Left colon (tissue), 2 donors: ENCODE measurements around the gene ARID5B. TPM values are rescaled to one million over a fixed set of nuclear protein-coding genes. Genes with fewer than 3 reads are reported as not detected.

Source experiments
- ATAC-seq: fragments of 200-7000 bp; cut with Tn5 transposase; one replicate; pipeline ENCODE4 v1.9.1; 2020; ENCODE audit warnings: mild to moderate bottlenecking, moderate library complexity
- DNase-seq, 2 donors: peaks; one replicate each; pipeline ENCODE4 v3.0.0-alpha.2; 2020
- intact Hi-C, 2 donors: fragments of 100-400 bp; cut with DNase I in 1 of 2; cut with micrococcal nuclease in 1 of 2; formaldehyde crosslinking; loops; one replicate each; pipeline versions ENCODE4 v1.11.2 to v1.14.0; 2022; cut with DNase I, micrococcal nuclease
- total RNA-seq, 2 donors: library from RNA; stranded (reverse); fragmentation: NEBNext Ultra II Directional; extraction: Animal tissue kit (Norgen Biotek cat#: 25700); gene quantifications; one replicate each; pipeline ENCODE4 v1.2.1, GENCODE V29; 2021
- donor health status: DM: no; HTN: no; CAD: no.
- donor health status: DM: yes; HTN: yes; CAD: no.

Gene ARID5B
- total RNA-seq, 2 donors from 2014 or later, result 20.0 to 20.5 TPM

- DNase-seq (no peak), ATAC-seq (no peak)
- intact Hi-C loops, result no loop called here
Measured at GRCh38 chr10:62029401-62029800, 127.9 kb downstream of the ARID5B start.

DNA sequence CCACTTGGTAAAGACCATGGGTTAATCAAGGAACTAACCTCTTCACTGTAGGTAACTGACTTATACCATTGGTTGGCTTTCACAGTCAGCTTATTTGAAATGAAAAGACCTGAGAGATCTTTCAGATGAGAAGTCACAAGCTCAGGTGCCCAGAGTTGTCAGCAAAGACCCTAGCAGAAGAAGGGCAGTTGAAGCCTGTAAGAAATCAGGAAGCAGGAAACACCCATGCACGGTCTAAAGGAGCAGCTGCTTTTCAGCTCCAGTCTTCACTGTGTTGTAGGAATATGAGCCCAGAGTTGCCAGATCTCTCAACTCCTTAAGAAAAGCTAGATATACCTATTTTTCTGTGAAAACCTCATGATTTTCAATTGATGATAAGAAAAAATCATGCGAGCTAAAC is 130.0 kb downstream of the ARID5B start:
- ATAC-seq (peak; percentile 42), DNase-seq (no peak)
- intact Hi-C loops, result no loop called here

GRCh38 chr10:62033125-62033524 is 131.6 kb downstream of the ARID5B start:
- intact Hi-C loops, result no loop called here
- DNase-seq (no peak), ATAC-seq (no peak)

GRCh38 chr10:62034096-62034640 is 132.7 kb downstream of the ARID5B start:
- DNase-seq (no peak), ATAC-seq (peak; percentile 26)
- intact Hi-C loops, result no loop called here

DNA sequence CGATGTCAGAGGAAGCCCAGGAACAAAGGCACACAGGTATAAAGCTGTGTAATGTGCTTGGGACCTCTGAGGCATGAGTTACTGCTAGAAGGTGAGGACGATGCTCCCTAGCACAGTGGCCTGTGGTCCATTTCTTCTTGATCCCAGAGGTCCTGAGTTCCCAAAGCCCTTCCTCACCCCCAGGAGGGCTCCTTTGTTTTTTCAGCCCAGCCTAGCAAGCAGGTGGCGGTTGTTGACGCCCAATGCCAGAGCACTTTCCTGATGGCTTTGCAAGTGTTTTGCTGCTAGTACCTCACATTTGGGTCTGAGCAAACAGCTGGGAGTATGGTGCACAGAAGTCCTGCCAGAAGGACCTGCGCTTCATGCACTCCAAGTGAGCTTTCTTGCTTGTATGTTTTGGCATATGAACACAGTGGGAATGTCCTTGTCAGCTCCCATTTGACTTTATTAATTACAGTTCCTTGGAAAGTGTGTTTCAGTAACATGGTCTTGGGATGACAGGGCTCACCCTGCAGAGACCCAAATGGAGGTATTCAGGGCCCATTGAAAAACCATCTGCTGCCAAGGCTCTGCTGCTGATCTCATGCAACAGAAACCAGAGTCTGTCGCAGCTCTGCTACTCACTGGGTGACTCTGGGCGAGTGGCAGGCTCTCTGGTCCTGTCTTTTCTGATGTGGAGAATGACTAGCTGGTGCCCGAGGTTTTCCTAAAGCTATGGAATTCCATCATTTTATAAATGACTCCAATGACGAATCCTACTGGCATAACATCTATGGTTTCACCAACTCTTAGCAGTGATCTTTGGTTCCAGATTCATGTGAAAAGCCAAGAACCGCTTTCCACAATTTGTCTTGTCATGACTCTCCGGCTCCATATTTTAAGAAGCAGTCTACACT is 134.9 kb downstream of the ARID5B start:
- DNase-seq (no peak), ATAC-seq (no peak)
- intact Hi-C loops, result no loop called here

- intact Hi-C loops, result no loop called here
- ATAC-seq (no peak), DNase-seq (no peak)
Measured at GRCh38 chr10:62037166-62037831, 135.8 kb downstream of the ARID5B start.

- DNase-seq (no peak), ATAC-seq (peak; percentile 86)
- intact Hi-C loops, result loop anchor here in 1 of 2 donors (2.0 kb wide), 1 partner anchor 207 kb away; no protein-coding TSS in a partner anchor
Measured at GRCh38 chr10:62037890-62038608, 136.6 kb downstream of the ARID5B start.

- intact Hi-C loops, result loop anchor here in 1 of 2 donors (2.0 kb wide), 1 partner anchor 206 kb away; no protein-coding TSS in a partner anchor
- ATAC-seq, result peak; percentile 73
- DNase-seq, result peak; percentile 77 to 81
Measured at GRCh38 chr10:62038609-62039190, 137.2 kb downstream of the ARID5B start.

GRCh38 chr10:62039954-62040353 is 138.5 kb downstream of the ARID5B start:
- DNase-seq, result no peak
- no peak for ATAC-seq
- intact Hi-C loops, result loop anchor here in 1 of 2 donors (2.0 to 10.0 kb wide), 3 partner anchors 55 to 205 kb away; partner anchors contain the start of gene ARID5B

DNA sequence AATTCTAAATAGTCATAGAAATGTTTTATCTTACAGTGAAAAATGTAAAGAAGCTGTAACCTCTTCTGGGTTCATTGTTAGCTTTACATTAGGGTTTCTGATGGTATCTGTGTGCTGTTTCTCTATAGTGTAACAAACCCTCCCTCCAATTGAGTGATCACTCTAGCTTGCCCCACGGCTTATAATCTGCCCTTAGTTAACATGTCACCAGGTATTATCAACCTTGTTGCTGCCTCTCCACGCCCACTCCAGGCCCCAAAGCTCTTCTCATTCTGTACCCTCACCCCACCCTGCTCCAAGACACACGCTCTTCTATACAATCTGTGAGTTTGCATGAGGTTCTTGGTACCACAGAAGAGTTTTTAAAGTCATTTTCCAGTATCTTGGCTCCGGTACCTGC is 139.4 kb downstream of the ARID5B start:
- ATAC-seq (no peak), DNase-seq (no peak)
- intact Hi-C loops, result loop anchor here in 1 of 2 donors (10.0 kb wide), 2 partner anchors 54 to 136 kb away; partner anchors contain the start of gene ARID5B

DNA sequence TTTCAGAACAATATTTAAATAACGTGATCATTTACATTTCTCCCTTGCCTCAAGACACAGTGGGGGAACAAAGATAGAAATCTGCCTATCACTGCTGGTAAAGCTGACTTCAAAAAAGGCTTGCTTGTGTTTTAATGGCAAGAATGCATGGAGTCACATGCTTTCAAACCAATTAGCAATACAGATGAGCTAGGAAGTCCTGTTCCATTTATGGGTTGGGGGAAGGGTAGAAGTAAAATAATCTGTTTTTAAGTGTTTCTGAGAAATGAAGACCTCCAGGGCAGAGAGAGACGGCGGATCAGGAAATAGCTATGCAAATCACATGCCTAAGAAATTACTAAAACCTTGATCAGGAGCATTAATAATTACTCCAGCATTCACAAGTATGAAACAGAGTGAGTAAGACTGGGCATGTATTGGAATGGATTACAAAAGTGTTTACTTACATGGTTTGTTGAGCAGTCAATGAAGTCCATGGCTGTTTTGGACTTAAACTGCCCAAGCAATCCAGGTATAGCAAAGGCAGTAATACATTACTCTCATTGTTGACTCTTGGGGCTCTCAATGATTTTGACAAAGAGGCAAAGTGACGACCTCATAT is 142.0 kb downstream of the ARID5B start:
- DNase-seq (no peak), ATAC-seq (peak; percentile 3)
- intact Hi-C loops, result loop anchor here in 1 of 2 donors (10.0 kb wide), 2 partner anchors 51 to 139 kb away; partner anchors contain the start of gene ARID5B

GRCh38 chr10:62044566-62044965 is 143.1 kb downstream of the ARID5B start:
- intact Hi-C loops, result loop anchor here in 1 of 2 donors (10.0 kb wide), 2 partner anchors 50 to 140 kb away; partner anchors contain the start of gene ARID5B
- no peak for DNase-seq

GRCh38 chr10:62045765-62046521 is 144.4 kb downstream of the ARID5B start:
- DNase-seq (no peak), ATAC-seq (peak; percentile 35)
- intact Hi-C loops, result loop anchor here in 1 of 2 donors (10.0 kb wide), 2 partner anchors 49 to 141 kb away; partner anchors contain the start of gene ARID5B

More at GRCh38 chr10:62044566-62044965, 143.1 kb downstream of the ARID5B start:
- no peak for ATAC-seq

DNA sequence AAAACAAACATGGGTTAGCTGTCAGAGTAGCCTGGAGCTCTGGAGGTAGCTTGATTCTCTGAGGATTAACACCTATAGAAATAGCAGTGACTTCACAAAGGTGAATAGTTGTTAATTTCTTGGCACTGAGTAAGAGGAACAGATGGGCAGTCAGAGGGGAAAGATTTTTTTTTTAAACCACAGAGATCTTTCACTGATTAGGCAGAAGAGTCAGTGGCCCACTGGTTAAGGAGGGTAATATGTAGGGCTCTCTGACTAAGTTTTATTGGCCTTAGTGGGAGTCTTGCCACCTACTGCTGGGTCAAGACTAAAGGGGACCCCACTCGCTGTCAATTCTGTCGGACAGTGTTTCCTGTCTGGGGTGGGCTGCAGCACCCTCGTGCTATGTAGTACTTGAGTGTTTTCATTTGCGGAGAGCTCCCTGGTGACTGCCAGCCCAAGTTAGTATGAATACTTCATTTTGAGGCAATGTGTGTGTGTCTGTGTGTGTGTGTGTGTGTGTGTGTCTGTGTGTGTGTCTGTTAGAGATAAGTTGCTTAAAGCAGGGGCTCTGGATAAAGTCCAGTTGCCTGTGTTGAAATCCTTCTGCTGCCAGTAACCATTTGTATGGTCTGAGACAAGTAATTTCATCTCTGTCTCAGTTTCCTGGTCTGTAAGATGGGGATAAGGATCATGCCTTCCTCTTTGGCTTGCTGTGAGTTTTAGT is 145.2 kb downstream of the ARID5B start:
- DNase-seq (no peak), ATAC-seq (no peak)
- intact Hi-C loops, result loop anchor here in 1 of 2 donors (10.0 kb wide), 2 partner anchors 48 to 142 kb away; partner anchors contain the start of gene ARID5B

DNA sequence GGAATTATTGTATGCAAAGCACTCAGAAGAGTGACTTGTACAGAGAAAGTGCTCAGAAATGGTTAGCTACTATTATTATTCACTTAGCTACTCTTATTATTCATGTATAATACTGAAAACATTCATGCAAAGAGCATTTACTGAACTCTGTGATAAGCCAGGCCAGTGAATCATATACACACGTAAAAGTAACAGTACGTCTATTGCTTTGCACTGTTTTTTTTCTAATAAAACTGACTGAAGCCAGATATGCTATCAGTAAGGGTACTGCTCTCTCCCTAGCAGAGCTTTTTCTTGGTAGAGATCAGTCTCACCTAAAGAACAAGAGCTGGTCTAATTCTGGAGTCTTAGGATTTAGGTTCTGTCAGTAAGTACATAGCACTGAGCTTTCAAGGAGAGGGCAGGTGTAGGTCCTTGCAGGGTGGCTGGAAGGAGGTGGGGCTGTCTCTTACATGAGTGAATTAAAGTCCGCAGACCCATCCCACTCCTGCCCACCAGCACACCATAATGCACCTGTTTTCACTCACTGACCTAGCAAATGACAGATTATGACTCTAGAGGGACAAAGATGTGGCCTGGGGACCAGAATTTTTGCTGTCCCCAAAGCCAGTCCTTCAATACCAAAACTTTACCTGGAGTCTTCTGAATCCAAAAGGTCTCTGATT is 145.9 kb downstream of the ARID5B start:
- DNase-seq, result no peak
- no peak for ATAC-seq
- intact Hi-C loops, result loop anchor here in 1 of 2 donors (10.0 kb wide), 2 partner anchors 47 to 143 kb away; partner anchors contain the start of gene ARID5B

DNA sequence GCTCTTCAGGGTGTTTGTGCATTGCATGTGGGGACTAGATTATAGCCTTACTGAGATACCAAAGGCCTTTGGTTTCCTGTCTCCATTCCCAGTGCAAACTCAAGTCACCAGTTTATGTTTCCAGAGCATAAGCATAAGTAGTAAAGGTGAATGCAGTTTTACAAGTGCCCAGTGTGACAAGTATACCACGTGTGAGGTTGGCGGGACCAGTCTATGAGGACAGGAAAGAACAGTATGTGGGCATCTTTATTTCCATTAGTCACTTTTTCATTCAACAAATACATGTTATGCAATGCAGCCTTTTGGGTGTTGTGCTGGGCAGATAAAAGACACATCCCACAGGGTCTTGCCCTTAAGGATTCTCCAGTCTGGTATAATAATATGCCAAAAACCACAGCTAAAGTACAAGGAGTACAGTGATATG is 146.5 kb downstream of the ARID5B start:
- DNase-seq (peak; percentile 41 to 56), ATAC-seq (peak; percentile 71)
- intact Hi-C loops, result loop anchor here in 1 of 2 donors (10.0 kb wide), 2 partner anchors 47 to 143 kb away; partner anchors contain the start of gene ARID5B
